Measurements from ENCODE around the gene PAOX. TPM values are rescaled to one million over a fixed set of nuclear protein-coding genes. Genes with fewer than 3 reads are reported as not detected.

Gene PAOX
- total and polyA plus RNA-seq, 9 of the 15 experiments (the other 6 are each of a cell fraction or from before 2014, with no cell fraction given) = 0.80 to 6.4 (median 2.6) TPM

GRCh38 chr10:133359972-133360610 lies 19.0 kb upstream of the PAOX start (continued):
- TF ChIP-seq ZNF134 (CRISPR knock-in tag; conservative IDR thresholded peaks at IDR 0.05) (no peak), ZNF583 (CRISPR knock-in tag; IDR thresholded peaks at IDR 0.05) (no peak), RAD51 (IDR thresholded peaks at IDR 0.05; ENCODE audit: borderline replicate concordance, low read depth) (no peak), TAF9B (IDR thresholded peaks at IDR 0.05; ENCODE audit: partially characterized antibody) (no peak), BRF1 (IDR thresholded peaks at IDR 0.05; ENCODE audit: borderline replicate concordance, extremely low read depth, insufficient read length) (no peak), ZKSCAN3 (CRISPR knock-in tag; IDR thresholded peaks at IDR 0.05) (no peak), SIN3A (IDR thresholded peaks at IDR 0.05; ENCODE audit: borderline replicate concordance in 2 of 2, control insufficient read depth in 1 of 2, low read depth in 2 of 2, low read length in 2 of 2) (no peak), MITF (IDR thresholded peaks at IDR 0.05) (no peak), RB1 (IDR thresholded peaks at IDR 0.05; ENCODE audit: low read depth) (peak; percentile 46; the same call in 1 of the 2 replicates), SMARCC2 (IDR thresholded peaks at IDR 0.05; ENCODE audit: low read depth) (no peak), ZMIZ1 (IDR thresholded peaks at IDR 0.05; ENCODE audit: low read depth in 2 of 2, low read length in 2 of 2) (no peak), HDAC1 (IDR thresholded peaks at IDR 0.05) (peak in 1 of 2 experiments; percentile 41; a peak in 1 of 4 replicates), E2F3 (CRISPR knock-in tag; IDR thresholded peaks at IDR 0.05) (peak; percentile 89), MYC (IDR thresholded peaks at IDR 0.05; ENCODE audit: low read depth, low read length) (peak; percentile 12; the same call in 1 of the 2 replicates), MYC (CRISPR knock-in tag; IDR thresholded peaks at IDR 0.05; ENCODE audit: borderline replicate concordance, low read depth) (no peak), SP1 (CRISPR knock-in tag; IDR thresholded peaks at IDR 0.05) (no peak), KDM1A (IDR thresholded peaks at IDR 0.05) (peak; percentile 84), BRD9 (IDR thresholded peaks at IDR 0.05; ENCODE audit: low read depth, partially characterized antibody) (no peak), POLR2AphosphoS5 (IDR thresholded peaks at IDR 0.05; ENCODE audit: control insufficient read depth, insufficient read depth, low read depth, low read length) (peak; percentile 47; the same call in 1 of the 2 replicates), EZH2 (IDR thresholded peaks at IDR 0.05; ENCODE audit: borderline replicate concordance, low read depth, low read length) (no peak), TCF15 (CRISPR knock-in tag; IDR thresholded peaks at IDR 0.05) (no peak), ZC3H11A (IDR thresholded peaks at IDR 0.05; ENCODE audit: low read depth, low read length) (no peak)
- TF ChIP-seq, protein P1, sequence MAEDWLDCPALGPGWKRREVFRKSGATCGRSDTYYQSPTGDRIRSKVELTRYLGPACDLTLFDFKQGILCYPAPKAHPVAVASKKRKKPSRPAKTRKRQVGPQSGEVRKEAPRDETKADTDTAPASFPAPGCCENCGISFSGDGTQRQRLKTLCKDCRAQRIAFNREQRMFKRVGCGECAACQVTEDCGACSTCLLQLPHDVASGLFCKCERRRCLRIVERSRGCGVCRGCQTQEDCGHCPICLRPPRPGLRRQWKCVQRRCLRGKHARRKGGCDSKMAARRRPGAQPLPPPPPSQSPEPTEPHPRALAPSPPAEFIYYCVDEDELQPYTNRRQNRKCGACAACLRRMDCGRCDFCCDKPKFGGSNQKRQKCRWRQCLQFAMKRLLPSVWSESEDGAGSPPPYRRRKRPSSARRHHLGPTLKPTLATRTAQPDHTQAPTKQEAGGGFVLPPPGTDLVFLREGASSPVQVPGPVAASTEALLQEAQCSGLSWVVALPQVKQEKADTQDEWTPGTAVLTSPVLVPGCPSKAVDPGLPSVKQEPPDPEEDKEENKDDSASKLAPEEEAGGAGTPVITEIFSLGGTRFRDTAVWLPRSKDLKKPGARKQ (CRISPR knock-in tag; IDR thresholded peaks at IDR 0.05) = no peak

Measured in K562 (cell line).